Peyer's patch (tissue), 4 donors: ENCODE results near the gene COPG2. TPM values are rescaled to one million over a fixed set of nuclear protein-coding genes. Genes with fewer than 3 reads are reported as not detected.
A peak's percentile ranks its signal among the peaks of the same experiment; 100 is the strongest.

Experiments
- DNase-seq, 3 donors: peaks; one replicate each; pipeline ENCODE4 v3.0.0-alpha.2; 2017 to 2019
- H3K27ac ChIP-seq, 4 donors: fragments of 200-600 bp; sonication (generic); one replicate each; pipeline ENCODE4 v1.5.1; 2016 to 2019
- H3K27me3 ChIP-seq, 2 donors: fragments of 200-600 bp; sonication (generic); one replicate each; pipeline ENCODE4 v1.5.1; 2019
- H3K36me3 ChIP-seq, 3 donors: fragments of 200-600 bp; sonication (generic); one replicate each; pipeline ENCODE4 v1.5.1; 2016 to 2019
- H3K4me1 ChIP-seq, 4 donors: fragments of 200-600 bp; sonication (generic); one replicate each; pipeline ENCODE4 v1.5.1; 2016 to 2019
- H3K4me3 ChIP-seq, 4 donors: fragments of 200-600 bp; sonication (generic); 1 replicate in 3 of 4; 2 replicates in 1 of 4; pipeline ENCODE4 v1.5.1; 2016 to 2019; ENCODE audit warnings: mild to moderate bottlenecking in 1 of 4
- H3K9me3 ChIP-seq, 4 donors: fragments of 200-600 bp; sonication (generic); one replicate each; pipeline ENCODE4 v1.5.1; 2016 to 2019; ENCODE audit warnings: mild to moderate bottlenecking in 1 of 4
- POLR2A ChIP-seq, 2 donors: fragments of 450-650 bp; IDR thresholded peaks; one replicate each; pipeline ENCODE4 v1.5.1; 2017; ENCODE audit warnings: antibody characterized with exemption in 2 of 2, mild to moderate bottlenecking in 2 of 2, moderate library complexity in 2 of 2
- total RNA-seq, 4 donors: library from RNA; depleted of rRNA; stranded (reverse); fragments of >200 nt; gene quantifications; one replicate each; pipeline ENCODE4 v1.1.0, GENCODE V29; 2016
- TF ChIP-seq, protein P1 (sequence below), 6 experiments: fragments of 450-650 bp in 4 of 6; fragments of 200-600 bp in 2 of 6; sonication (generic) in 1 of 6; IDR thresholded peaks; one replicate each; pipeline ENCODE4 v1.5.1; 2017 to 2019; ENCODE audit warnings: antibody characterized with exemption in 6 of 6, mild to moderate bottlenecking in 3 of 6, moderate library complexity in 1 of 6

Gene COPG2
- total RNA-seq, 4 donors from 2014 or later = 5.3 to 14.9 (median 12.0) TPM

- DNase-seq = no peak
- H3K36me3 ChIP-seq = peaks cover 0 to 27% (median 0%) of the 10 kb centered on the region in 3 donors
Observed at GRCh38 chr7:130500910-130501309, 167.6 kb downstream of the COPG2 start.

DNA sequence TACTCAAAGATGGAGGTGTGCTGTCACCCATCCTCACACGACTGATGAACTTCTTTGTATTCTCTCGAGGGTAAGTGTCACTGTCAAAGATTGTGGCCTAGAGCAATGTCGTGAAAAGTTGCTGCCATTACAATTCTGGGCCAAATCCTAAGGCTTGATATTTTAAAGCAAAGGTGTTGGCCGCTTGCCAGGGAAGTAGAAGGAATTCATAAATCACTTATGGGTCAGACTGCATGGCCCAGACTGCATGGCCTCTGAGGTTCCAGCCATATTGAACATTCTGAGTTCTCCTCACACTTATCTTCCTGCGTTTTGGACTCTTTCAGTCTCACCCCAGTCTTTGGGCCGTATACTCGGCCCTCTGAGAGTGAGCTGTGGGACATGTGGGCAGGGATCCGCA lies 168.1 kb downstream of the COPG2 start:
- no peak for TF ChIP-seq POLR2A (IDR thresholded peaks at IDR 0.05)
- Histone ChIP-seq H3K9me3 (no peaks in the 10 kb centered on the region), H3K4me1 (no peaks in the 10 kb centered on the region), H3K4me3 (no peak overlapping the region), H3K27ac (no peak overlapping the region), H3K27me3 (no peaks in the 10 kb centered on the region), H3K36me3 (peaks cover 0 to 27% (median 0%) of the 10 kb centered on the region in 3 donors)
- no peak for DNase-seq

More at GRCh38 chr7:130500910-130501309, 167.6 kb downstream of the COPG2 start:
- Histone ChIP-seq H3K4me3 (no peak overlapping the region), H3K9me3 (no peaks in the 10 kb centered on the region), H3K4me1 (no peaks in the 10 kb centered on the region), H3K27me3 (no peaks in the 10 kb centered on the region), H3K27ac (no peak overlapping the region)
- TF ChIP-seq, protein P1, sequence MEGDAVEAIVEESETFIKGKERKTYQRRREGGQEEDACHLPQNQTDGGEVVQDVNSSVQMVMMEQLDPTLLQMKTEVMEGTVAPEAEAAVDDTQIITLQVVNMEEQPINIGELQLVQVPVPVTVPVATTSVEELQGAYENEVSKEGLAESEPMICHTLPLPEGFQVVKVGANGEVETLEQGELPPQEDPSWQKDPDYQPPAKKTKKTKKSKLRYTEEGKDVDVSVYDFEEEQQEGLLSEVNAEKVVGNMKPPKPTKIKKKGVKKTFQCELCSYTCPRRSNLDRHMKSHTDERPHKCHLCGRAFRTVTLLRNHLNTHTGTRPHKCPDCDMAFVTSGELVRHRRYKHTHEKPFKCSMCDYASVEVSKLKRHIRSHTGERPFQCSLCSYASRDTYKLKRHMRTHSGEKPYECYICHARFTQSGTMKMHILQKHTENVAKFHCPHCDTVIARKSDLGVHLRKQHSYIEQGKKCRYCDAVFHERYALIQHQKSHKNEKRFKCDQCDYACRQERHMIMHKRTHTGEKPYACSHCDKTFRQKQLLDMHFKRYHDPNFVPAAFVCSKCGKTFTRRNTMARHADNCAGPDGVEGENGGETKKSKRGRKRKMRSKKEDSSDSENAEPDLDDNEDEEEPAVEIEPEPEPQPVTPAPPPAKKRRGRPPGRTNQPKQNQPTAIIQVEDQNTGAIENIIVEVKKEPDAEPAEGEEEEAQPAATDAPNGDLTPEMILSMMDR (IDR thresholded peaks at IDR 0.05) = no peak
- TF ChIP-seq POLR2A (IDR thresholded peaks at IDR 0.05) = no peak

GRCh38 chr7:130494431-130494858 lies 174.1 kb downstream of the COPG2 start:
- peaks cover 0 to 4% (median 0%) of the 10 kb centered on the region in 4 donors for H3K4me1 ChIP-seq
- no peaks in the 10 kb centered on the region for H3K9me3 ChIP-seq
- peaks cover 0 to 8% (median 0%) of the 10 kb centered on the region in 3 donors for H3K36me3 ChIP-seq
- no peak overlapping the region for H3K27ac ChIP-seq
- no peak for TF ChIP-seq POLR2A (IDR thresholded peaks at IDR 0.05)
- TF ChIP-seq, protein P1 (IDR thresholded peaks at IDR 0.05) = no peak
- H3K27me3 ChIP-seq = no peaks in the 10 kb centered on the region
- H3K4me3 ChIP-seq = no peak overlapping the region
- DNase-seq = no peak

DNA sequence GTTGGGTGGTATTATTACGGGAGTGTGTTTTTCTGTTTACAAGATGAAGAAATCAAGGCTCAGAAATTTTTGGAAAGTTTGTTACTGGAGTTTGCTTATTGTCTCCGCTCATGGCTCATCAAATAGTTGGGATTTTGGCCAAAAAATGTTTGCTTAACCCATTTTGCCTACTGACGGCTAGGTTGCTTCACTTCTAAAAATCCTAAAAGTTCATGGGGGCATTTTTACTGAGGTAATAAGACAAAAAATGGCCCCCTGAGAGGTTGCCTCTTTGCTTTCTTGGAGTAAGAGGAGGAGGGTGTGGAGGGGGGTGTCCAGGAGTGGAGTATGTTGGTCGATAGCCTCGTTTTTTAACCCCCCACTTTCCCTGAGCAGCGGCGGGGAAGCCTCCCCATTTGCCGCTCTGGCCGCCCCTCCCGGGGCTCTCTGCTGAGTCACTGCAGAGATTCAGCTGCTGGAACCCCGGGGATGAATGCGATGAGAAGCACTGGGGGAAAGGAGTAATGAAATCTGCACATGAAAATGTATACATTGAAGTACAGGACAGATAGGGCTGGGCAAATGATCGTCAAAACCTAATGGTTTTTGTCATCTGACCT lies 175.2 kb downstream of the COPG2 start:
- DNase-seq = no peak
- H3K4me3 ChIP-seq = peak overlapping the region in 2 of 4 donors; percentile 45 to 50
- H3K36me3 ChIP-seq = peaks cover 0 to 1% (median 0%) of the 10 kb centered on the region in 3 donors
- H3K27ac ChIP-seq = no peak overlapping the region
- H3K9me3 ChIP-seq = no peaks in the 10 kb centered on the region
- TF ChIP-seq POLR2A (IDR thresholded peaks at IDR 0.05) = no peak
- TF ChIP-seq, protein P1 (IDR thresholded peaks at IDR 0.05) = no peak
- peaks cover 0 to 4% (median 0%) of the 10 kb centered on the region in 4 donors for H3K4me1 ChIP-seq
- no peaks in the 10 kb centered on the region for H3K27me3 ChIP-seq

DNA sequence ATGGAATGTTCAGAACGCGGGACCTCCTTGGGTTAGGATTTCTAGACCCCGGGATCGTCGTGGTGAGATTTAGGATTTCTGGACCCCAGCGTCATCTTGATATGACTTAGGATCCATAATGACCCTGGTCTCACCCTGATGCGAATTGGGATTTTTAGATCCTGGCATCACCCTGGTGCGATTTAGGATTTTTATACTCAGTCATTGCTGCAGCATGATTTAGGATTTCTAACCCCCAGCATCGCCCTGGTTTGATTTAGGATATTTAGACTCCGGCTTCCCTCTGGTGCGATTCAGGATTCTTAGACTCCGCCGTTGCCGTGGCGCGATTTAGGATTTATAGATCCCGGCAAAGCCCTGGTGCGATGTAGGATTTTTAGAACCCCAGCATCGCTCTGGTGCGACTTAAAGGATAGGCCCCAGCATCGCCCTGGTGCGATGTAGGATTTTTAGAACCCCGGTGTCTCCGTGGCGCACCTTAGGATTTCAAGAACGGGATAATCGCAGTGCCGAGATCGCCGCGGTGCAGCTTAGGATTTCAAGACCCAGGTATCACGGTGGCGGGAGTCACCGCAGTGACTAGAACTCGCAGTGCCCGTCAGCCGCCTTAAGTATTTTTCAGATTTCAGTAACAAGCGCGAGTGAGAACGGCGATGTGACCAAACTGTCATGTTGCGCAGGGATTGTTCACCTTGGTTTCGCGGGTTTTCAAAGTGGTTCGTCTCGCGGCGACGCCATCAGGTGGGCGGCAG lies 175.8 kb downstream of the COPG2 start:
- no peak for DNase-seq
- Histone ChIP-seq H3K4me3 (peak overlapping the region in 3 of 4 donors; percentile 30 to 50 (median 45)), H3K27me3 (no peaks in the 10 kb centered on the region), H3K36me3 (no peaks in the 10 kb centered on the region), H3K27ac (no peak overlapping the region), H3K4me1 (peaks cover 0 to 4% (median 0%) of the 10 kb centered on the region in 4 donors), H3K9me3 (no peaks in the 10 kb centered on the region)
- TF ChIP-seq, protein P1 (IDR thresholded peaks at IDR 0.05) = no peak
- no peak for TF ChIP-seq POLR2A (IDR thresholded peaks at IDR 0.05)
